SK-N-DZ (cell line): ENCODE results near the gene GLIS1.
A peak's percentile ranks its signal among the peaks of the same experiment; 100 is the strongest.

Source experiments
- DNase-seq: peaks from one replicate; pipeline ENCODE4 v3.0.0-alpha.2; 2015; ENCODE audit warnings: low spot score

The GLIS1 gene

DNA sequence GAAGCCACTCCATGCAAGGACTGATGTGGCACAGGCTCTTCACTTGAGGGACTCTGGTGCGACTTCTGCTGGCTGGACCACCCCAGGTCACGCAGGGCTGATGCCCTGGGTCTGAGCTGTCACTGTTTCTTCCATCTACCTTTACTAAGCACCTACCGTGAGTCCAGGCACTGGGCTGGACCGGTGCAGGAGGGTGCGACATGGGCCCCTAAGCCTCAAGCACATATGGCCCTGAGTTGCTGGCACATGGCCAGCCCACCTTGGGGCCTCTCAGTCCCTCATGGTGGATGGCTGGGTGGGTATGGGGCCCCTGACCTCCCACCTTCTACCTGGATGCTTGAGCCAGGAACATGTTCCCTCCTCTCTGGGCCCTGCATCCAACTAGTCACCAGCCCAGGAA, 203.7 kb downstream of the GLIS1 start:
- DNase-seq, result no peak

DNA sequence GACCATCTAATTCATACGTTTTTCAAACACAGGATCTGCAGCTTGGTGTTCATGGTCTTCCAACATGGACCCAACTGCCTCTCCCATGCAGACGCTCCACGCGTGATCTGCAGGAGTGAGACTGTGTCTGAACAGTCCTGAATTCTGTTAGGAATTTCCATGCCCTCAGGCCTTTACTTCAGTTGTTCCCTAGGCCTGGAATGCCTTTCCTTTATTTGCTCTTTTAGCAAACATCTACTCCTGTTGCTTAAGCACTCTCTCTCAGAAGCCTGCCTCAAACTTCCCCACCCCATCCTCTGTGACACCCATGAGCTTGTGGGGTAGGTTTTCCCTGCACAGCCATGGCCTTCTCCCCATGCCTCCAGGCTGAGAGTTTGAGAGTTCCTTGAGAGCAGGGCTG, 206.1 kb downstream of the GLIS1 start:
- DNase-seq, result no peak

DNA sequence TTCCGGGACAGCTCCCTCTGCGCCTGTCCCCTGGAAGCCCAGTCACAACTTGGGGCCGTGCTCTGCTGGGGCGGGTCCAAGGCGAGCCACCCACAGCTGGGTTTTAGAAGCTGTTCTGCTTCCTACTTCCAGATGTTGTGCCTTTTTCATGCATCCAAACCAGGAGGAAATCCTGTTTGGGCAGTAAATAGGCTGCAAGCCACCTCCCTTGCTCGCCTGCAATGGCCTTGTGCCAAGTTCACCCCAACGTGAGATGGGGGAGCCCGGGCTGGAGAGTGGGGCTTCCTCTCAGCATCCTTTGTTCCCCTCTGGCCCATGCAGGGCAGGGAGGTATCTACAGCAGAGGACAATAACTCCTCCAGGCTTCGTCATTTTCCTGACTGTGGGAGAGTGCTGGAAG, 206.6 kb downstream of the GLIS1 start:
- no peak for DNase-seq

DNA sequence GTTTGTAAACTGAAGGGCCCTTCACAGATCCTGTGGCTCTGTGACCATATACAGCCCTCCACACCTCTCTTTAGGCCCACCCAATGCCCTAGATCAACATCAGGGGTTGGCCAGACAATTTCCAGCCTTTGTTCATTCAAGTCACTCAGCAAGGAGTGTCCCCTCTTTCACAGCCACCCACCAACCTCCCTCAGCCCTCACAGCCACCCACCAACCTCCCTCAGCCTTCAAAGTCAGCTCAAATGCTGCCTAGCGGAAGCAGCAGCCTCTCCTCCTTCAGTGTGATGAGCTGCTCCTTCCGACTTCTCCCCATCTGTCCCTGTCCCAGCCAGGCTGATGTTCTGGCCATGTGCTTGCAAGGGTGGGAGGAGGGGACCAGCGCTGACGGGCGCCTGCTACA, 208.4 kb downstream of the GLIS1 start:
- DNase-seq, result no peak

DNA sequence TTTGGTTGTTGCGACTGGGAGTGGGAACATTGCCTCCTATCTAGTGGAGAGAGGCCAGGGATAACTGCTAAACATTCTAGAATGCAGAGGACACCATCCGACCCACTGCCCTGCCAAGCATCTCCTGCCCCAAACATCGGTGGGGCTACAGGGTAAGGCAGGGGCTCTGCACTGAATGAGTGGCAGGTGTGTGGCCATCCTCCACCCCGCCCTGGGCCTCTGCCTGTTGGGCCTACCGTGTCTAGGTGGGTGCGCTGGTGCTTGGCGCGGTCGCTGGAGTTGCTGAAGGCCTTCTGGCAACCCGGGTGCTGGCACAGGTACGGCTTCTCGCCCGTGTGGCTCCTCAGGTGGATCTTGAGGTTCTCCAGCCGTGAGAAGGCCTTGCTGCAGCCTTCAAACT, 209.4 kb downstream of the GLIS1 start:
- DNase-seq, result no peak

DNA sequence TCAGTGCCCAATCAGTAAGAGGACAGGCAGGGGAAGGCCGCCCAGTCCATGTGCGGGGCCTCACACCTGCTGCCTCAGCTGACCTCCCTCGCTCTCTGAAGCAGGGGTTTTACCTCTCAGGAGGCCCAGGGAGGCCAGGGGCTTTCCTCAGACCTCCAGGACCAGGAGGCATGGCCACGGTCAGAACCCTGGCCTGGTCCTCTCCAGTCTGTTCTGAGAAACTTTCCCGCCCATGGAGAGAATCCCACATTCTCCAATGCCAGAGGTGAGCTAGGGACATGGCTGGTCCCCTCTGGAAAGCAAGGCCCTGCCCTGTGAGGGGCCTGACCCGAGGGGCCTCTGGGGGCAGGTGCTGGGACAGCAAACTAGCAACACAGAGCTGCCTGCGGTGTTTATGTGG, 211.6 kb downstream of the GLIS1 start:
- DNase-seq, result no peak

DNA sequence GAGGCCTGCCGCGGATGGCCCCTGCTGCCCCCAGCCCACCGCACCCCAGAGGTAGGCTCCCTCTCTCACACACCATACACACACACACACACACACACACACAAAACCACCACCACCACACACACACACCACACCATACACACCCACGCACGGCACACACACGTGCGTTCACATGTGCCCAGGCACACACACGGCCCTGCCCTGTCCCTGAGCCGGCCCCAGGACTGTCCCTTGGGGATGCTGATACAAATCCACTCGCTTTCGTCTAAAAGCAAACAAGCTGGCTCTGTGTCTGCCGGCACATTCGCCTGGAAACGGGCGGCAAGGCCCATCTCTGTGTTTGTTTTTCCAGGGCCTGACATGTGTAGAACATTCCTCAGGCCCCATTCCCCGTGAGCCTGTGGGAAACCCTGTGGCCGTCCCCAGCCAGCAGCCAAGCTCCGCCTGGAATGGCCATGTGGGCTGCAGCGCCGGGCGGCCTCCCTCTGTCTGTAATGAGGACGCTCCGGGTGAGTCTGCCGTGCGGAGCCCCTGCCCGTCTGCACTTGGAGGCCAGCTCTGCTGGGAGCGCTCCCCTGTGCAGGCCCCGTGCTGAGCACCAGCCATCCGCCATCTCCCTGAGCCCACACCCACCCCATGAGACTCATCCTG, 212.4 kb downstream of the GLIS1 start:
- peak; percentile 64 for DNase-seq

DNA sequence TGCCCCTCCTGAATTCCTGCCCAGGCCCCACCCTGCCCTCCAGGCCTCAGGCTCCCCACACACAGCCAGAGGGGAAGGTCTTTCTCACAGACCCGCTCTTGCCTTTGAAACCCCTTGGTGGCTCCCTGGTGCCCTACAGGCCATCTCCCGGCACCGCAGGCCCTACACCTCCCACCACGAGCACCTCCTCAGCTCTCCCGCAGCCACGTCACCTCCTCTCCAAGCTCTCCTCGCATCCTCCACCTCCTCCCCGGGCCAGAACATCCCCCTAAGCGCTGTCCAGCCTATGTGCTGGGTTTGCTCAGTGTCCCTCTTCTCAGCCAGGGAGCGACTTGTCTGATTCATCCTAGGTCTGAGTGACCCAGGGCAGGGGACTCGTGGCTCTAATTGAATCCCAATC, 213.4 kb downstream of the GLIS1 start:
- DNase-seq, result peak; percentile 62

DNA sequence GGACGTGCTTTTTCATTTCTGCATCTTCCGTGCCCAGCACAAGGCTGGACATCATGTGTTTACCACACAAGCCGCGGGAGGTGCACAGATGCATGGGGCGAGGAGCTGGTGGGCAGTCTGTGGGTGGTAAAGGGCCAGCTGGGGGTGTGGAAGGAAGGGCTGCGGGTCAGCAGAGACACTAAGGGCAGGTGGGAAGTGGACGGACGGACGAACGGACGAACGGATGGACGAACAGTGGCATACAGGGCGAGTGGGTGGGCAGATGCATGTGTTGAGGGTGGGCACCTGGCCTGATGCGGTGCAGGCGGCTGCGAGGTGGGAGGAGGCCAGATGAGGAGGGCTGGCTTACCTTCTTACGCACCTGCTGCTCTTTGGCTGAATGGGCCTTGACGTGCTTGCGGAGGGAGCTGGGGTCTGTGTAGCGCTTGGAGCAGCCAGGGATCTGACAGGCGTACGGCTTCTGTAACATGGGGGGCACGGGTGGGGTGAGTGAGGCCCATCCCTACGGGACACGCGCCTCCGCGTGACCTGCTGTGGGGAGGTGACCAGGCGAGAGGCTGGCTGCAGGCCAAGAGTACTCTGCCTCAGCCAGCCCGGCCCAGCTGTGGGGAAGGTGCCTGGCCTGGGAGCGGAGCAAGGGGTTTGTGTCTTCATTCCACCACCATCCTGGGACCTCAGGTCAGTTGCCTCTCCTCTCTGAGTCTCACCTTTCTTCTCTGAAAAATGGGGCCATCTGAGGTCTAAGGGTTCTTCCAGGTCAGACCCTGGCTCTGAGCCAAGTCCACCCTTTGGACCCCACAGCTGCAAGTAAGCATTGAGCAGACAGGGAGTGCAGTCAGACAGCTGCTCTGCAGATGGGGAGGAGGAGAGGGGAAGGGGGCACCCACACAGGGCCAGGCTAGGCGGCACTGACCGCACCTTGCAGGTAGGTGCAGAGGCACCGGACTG, 214.3 kb downstream of the GLIS1 start:
- DNase-seq, result no peak

DNA sequence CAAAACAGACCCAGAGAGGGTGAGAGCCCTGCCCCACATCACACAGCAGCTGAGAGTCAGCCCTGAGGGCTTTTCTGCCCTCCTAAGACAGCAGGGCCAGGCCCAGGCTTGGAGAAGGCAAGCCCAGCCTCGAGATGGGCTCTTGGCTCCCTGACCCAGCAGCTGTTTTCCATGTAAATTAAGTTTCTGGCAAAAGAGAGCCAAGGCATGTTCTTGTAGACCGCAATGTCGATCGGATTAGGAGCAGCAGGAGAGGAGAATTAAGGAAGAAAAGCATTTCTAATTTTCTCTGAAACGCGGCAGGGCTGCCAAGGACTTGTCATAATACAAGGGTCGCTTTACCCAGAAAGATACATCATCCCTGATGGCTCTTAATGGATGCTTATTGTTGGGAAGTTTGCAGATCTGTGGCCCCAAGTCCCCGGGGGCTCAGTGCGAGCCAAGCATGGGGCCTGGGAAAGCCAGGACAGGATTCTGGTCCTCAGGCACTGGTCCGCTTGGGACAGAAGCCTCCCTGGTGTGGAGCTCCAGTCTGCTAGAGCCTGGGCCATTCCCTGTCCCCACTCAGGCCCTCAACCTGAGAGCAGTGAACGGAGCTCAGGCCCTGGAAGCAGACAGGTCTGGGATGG, 216.9 kb downstream of the GLIS1 start:
- DNase-seq, result no peak

DNA sequence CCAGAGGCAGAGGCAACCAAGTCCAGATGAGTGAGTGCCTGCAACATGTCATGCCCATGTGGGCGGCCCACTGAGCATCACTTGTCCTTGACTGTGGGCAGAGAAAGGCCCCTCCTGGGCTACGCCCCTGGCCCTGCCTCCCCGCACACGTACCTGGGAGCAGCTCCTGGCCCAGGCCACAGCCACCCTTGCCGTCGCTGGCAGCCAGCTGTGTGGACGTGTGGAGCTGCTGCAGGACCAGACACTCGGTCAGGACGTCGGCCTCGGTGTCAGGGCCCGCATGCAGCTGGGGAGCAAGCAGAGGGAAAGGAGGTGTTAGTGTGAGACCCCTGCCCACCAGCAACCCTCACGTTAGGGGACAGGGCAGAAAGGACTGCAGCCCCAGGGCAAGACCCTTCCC, 218.5 kb downstream of the GLIS1 start:
- no peak for DNase-seq

DNA sequence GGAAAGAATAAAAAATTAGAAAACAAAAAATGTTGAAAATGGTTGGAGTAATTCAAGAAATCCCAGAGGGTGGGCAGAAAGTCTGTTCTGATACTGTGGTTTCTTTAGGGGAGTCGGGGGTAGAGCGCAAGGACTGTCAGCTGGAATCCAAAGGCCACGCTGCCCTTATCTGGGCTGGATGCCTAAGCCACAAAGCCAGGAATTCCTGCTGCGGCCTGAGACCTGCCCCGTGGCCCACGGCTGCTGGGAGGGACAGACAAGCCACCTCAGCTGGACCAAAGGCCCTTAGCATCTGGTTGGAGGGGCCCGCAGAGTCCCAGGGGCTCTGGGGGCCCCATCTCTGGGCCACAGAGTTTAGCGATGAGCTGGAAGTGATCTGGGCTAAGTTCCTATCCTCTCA, 219.5 kb downstream of the GLIS1 start:
- DNase-seq, result no peak

DNA sequence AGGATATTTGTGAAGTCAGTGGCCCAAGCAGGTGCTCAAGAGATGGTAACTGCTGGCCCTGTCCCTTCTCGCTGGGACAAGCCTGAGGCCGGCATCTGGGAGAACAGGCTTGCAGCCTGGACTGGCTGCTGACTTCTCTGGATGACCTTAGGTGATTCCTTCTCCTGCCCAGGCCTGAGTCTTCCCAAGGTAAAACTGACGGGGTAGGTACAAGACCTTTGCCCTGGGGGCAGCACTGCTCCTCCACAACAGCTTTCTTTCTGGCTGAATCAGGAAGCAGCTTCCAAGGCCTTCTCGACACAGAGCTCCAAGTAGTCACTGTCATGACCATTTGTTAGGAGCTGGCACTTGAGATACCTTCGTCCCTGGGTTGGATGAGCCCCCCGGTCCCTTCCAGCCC, 220.2 kb downstream of the GLIS1 start:
- DNase-seq, result no peak

DNA sequence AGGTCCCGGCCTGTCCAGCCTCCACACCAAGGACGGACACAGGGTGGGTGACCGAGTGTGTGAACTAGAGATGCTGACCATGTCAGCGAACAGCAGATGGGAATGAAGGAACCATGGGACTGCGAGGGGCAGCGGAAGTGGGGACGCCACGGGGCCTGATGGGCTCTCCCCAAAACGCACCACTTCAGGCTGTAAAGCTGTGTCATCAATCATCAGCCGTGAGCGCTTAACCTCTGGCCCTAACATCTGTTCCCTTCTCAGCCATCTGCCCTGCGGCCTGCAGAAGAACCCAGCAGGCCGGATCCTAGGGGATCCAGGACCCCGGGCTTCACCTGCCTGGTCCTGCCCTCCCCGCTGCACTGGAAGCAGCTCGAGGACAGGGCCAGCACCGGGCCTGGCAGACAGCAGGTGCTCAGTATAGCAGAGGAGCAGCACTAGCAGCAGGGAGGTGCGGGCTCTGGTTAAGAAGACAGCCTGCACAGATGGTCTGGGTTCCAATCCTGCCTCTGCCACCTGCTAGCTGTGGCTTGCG, 221.1 kb downstream of the GLIS1 start:
- DNase-seq, result no peak

DNA sequence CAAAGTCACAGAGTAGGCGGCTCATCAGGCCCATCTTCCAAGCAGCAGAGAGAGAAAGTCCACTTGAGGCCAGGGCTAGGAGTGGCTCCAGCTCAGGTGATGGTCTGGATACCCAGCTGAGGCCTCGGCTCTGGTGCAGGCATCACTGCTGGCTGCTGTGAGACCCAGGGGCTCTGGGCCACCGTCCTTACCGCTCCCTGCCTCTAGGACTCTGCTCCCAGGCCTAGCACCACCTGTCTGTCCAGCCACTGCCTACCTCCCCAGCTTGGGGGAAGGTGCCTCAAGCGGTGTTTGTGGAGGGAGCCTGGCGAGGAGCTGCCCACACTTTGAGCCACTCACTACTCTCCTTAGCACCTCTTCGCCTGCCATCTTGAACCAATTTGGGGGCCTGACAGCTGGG, 221.9 kb downstream of the GLIS1 start:
- no peak for DNase-seq

DNA sequence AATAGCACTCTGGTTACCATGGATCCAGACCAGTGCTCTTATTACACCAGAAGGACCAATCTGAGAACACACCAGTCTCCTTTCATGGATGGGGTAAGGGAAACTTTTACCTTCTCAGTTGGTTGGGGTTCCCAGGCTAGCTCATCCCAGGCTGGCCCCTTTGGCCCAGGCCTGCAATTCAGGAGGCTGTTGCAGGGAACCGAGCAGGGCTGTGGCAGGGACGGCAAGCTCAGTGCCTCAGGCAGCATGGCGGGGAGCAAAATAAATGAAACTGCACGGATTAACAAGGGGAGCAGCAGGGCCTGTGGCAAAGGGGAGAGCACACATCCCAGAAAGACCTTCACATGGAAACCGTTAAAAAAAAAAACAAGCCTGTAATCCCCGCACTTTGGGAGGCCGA, 222.8 kb downstream of the GLIS1 start:
- no peak for DNase-seq

DNA sequence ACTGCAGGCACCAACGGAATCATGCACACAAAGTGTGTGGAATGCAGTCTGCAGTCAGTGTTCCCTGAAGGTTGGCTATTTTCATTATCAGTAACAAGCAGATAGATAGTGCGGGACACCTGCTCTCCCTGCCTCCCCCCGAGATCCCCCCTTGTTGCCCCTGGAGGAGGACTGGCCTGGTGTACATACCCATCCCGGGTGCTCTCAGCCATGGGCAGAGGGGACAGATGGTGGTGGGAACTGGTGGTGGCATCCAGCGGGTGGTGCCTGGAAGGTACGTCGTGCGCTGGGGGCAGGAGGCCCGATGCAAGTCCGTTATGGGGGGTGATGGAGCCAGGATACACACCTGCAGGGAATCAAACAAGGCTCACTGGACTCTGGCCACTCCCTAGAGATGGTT, 224.5 kb downstream of the GLIS1 start:
- DNase-seq, result no peak

DNA sequence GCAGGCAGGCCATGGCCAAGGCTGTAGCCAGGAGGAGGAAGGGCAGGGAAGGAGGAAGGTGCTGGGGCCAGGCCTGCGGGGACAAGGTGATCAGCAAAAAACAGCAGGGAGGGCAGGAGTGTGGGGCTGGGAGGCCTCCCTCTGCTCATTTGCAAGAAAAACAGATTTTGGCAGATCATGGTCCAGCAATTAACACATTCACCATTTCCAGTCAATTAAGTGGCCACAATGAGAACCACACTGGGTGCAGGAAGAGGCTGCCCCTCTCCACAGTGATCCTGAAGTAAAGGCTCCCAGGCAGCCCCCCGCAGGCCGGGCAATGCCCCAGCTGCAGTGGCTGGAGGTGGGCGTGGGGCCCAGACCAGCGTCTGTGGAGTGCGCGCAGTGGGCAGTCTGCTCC, 225.1 kb downstream of the GLIS1 start:
- DNase-seq, result no peak

DNA sequence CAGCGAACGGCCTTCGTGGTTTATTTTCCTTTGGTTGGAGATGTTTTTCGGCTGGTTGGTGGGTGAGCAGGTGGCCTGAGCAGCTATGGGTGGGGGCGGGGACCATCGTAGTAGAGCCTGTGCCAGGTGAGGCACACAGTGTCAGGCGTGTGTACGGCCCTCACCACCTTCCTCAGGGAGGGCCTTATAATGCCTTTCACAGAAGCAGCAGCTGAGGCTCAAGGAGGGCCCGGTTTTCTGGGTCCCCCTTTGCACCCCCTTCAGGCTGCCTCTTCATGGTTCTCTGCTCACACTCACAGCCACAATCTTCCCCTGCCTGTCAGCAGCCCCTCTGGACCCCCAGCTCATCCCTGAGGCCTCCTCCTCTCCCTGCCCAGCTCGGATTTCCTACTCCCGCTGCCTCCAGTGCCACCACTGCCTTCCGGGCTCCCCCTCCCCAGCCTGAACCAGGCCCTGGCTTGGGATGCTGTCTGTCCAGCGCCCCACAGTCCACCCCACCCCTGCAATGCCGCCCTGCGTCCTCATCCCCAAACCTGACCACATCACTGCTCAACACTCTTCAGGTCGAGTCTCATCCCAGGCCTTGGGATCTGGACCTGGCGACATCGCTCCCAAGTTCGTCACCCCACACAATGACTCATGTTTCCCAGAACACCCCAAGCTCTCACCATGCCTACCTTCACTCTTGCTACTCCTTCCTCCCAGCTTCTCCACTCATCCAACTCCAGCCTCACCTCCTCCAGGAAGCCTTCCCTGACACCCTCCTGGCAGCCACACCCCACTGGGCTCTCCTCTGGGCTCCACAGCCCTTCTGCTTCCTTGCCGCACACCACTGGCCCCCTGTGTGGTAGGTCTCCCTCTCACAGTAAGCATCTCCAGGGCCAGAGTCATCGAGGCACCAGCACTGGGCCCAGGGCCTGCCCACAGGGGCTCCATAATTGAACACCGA, 225.9 kb downstream of the GLIS1 start:
- no peak for DNase-seq

DNA sequence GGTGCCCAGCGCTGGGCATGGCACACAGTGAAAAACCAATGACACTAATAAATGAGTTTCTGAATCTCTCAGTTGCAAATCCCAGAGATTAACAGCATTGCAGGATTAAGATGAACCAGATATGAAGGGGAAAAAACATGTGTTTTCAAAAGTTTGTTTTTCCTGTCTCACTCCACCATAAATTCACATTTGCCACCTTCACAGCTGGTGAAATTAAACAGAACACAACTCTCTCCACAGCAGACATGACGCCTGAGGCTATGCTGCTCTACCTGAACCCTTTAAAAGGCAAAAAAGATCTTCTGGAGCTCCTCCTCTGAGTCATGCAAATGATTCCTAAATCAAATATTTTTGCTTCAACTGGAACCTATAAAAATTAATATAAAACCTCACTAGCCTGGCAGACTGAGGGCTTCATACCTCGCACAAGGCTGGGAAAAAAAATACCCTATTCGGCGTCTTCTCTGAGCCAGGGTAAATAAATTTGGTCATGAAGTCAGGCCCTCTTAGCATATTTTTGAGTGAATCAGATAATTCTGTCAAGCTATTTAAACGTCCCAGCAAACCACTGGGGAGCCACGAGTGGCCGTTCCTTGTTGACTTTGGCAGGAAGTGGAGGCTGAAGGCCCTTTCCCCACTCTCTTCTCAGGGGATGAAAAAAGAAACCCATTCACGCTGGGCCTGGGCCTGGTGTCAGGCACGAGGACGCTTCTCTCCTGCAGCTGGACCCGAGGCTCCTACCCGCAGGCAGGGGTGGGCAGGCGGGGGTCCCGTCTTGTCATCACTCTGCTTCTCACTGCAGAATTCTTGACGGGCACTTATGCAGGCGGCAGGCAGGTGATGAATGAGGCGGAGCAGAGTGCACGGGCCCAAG, 226.8 kb downstream of the GLIS1 start:
- no peak for DNase-seq
